ENCODE results near the gene MEGF11. TPM values are rescaled to one million over a fixed set of nuclear protein-coding genes. Genes with fewer than 3 reads are reported as not detected.

MEGF11 gene
- total RNA-seq, 1 donor = under 0.01 TPM

DNA sequence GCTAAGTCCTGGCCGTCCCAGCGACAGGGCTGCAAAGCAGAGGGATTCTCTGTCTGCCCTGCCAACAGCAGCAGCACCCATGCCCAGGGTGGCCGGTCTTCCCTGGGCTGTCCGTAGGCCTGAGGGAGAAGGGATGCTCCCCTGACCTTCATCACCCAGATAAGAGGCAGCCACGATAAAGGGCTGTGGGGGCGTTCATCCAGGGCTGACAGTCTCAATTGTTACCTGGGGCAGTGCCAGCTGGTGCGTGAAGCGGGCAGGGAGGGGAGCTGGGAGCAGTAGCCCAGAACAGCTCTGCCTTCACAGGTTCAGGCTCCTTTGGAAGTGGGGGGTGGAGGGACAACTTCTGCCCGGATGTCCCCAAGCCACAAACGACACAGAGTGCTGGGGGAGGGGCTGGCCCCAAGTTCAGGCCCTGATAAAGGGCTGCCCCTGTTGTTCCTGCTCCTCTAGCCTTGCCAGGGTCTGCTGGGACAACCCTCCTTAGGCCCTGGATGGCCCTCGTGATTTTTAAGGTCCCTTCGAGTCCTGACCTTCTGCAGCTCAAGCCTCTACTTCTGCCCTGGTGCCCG lies 289.6 kb downstream of the MEGF11 start:
- H3K4me3 ChIP-seq (ENCODE audit: low read depth, low read length) = no peak overlapping the region
- TF ChIP-seq, protein P1, sequence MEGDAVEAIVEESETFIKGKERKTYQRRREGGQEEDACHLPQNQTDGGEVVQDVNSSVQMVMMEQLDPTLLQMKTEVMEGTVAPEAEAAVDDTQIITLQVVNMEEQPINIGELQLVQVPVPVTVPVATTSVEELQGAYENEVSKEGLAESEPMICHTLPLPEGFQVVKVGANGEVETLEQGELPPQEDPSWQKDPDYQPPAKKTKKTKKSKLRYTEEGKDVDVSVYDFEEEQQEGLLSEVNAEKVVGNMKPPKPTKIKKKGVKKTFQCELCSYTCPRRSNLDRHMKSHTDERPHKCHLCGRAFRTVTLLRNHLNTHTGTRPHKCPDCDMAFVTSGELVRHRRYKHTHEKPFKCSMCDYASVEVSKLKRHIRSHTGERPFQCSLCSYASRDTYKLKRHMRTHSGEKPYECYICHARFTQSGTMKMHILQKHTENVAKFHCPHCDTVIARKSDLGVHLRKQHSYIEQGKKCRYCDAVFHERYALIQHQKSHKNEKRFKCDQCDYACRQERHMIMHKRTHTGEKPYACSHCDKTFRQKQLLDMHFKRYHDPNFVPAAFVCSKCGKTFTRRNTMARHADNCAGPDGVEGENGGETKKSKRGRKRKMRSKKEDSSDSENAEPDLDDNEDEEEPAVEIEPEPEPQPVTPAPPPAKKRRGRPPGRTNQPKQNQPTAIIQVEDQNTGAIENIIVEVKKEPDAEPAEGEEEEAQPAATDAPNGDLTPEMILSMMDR (IDR thresholded peaks at IDR 0.05; ENCODE audit: insufficient read depth, low read depth, low read length) = no peak
- DNase-seq (ENCODE audit: low read depth) = no peak

DNA sequence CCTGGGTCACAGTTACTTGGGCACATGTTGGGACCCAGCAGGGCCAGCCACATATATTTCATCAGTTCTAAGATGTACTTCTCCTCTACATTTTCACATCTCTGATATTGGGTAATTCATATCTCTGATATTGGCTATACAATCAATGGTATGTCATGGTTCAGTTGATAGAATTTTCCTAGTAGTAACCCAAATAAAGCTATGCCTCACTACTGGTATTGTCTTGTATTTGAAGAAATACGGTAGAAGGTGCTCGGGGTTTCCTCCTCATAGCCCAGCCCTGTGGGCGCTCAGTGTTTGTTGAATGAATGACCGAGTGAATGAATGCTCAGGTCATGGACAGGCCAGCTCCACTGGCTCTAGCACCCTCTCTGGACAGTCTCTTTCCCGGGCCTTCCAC lies 290.2 kb downstream of the MEGF11 start:
- DNase-seq (ENCODE audit: low read depth) = no peak
- H3K4me3 ChIP-seq (ENCODE audit: low read depth, low read length) = no peak overlapping the region
- TF ChIP-seq, protein P1 (IDR thresholded peaks at IDR 0.05; ENCODE audit: insufficient read depth, low read depth, low read length) = no peak

DNA sequence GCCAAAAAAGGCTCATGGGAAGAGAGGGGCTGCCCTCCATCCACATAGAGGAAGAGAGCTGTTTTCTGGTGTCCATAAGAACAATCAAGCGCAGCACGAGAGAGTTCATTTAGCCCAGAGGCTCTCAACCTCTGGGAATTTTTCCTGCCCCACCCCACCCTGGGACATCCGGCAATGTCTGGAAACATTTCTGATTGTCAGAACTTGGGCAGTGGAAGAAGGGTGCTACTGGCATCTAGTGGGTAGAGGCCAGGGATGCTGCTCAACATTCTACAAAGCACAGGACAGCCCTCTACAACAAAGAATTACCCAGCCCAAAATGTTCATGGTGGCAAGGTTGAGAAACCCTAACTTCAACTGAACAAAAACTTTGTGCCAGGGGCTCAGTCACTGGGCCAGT lies 291.4 kb downstream of the MEGF11 start:
- DNase-seq (ENCODE audit: low read depth) = no peak
- TF ChIP-seq, protein P1 (IDR thresholded peaks at IDR 0.05; ENCODE audit: insufficient read depth, low read depth, low read length) = no peak
- H3K4me3 ChIP-seq (ENCODE audit: low read depth, low read length) = no peak overlapping the region

DNA sequence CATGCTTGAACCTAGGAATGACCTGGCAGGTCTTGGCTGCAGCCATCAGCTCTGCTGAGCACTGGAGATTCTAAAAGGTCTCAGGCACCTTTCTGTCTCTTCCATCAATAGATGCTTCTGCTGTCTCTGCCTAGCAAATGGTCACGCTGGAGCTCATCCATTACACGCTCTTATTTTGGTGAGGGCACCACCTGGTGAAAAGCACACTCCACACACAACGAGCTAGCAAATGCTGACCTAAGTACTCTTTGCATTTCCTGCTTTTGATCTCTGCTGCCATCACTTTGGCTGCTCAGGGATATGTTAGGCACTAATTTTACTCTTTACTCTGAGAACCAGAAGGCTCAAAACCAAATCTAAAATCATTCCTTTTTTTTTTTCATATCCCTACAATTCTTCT lies 293.0 kb downstream of the MEGF11 start:
- no peak overlapping the region for H3K4me3 ChIP-seq (ENCODE audit: low read depth, low read length)
- TF ChIP-seq, protein P1 (IDR thresholded peaks at IDR 0.05; ENCODE audit: insufficient read depth, low read depth, low read length) = no peak
- DNase-seq (ENCODE audit: low read depth) = no peak

DNA sequence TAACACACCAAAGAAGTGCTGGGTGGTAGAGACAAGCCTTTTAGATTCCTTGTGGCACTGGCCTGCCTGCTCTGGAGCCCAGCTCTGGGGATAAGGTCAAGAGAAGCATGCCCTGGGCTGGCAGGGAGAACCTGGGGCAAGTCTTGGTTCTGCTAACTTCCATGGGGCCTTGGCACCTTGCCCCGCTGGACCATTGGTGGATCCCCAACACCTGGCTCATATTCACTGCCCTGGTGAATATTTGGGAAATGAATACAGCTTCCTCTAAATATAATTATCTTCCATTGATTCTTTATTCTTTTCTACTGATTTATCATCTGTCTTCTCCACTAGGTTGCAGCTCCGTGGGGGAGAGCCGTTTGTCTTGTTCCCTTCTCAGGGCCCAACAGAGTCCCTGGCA lies 294.7 kb downstream of the MEGF11 start:
- no peak for DNase-seq (ENCODE audit: low read depth)
- TF ChIP-seq, protein P1 (IDR thresholded peaks at IDR 0.05; ENCODE audit: insufficient read depth, low read depth, low read length) = no peak
- no peak overlapping the region for H3K4me3 ChIP-seq (ENCODE audit: low read depth, low read length)

DNA sequence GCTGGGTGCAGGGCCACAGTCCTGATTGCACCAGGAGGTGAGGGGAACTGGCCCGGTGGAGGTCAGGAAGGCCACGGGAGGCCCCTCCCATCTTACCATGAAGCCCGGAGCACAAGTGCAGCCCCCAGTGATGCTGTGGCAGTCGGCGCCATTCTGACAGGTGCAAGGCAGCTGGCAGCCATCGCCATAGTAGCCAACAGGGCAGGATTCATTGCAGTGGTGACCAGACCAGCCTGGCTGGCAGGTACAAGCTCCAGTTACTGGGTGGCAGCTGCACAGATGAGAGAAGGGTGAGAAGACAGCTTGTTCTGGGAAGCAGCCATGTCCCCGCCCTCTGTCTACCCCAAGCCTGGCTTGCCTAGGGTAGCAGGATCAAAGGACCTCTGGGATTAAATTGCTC lies 296.1 kb downstream of the MEGF11 start:
- TF ChIP-seq, protein P1 (IDR thresholded peaks at IDR 0.05; ENCODE audit: insufficient read depth, low read depth, low read length) = no peak
- no peak overlapping the region for H3K4me3 ChIP-seq (ENCODE audit: low read depth, low read length)
- no peak for DNase-seq (ENCODE audit: low read depth)

DNA sequence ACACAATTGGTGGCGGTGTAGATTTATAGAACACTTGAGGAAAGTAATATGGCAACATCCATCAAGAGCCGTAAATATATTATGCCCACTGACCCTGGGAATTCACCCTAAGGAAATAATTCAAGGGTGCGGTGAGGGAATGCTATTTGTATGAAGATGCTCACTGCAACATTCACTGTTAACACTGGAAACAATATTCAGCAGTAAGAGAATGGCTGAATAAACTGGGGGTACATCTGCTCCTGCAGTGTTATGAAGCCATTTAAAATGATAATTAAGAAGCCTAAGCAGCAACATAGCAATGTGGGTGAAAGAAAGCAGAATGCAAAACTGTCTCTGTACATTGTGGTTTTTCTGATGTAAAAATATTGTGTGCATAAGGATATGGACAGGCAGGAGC lies 296.7 kb downstream of the MEGF11 start:
- DNase-seq (ENCODE audit: low read depth) = no peak
- no peak overlapping the region for H3K4me3 ChIP-seq (ENCODE audit: low read depth, low read length)
- TF ChIP-seq, protein P1 (IDR thresholded peaks at IDR 0.05; ENCODE audit: insufficient read depth, low read depth, low read length) = no peak

Data from fibroblast of villous mesenchyme (primary cell).